T47D (cell line): Measurements from ENCODE around the gene THADA.
"Not testable (repeated sequence)": the region's sequence is repeated elsewhere in the genome, so short reads cannot be mapped to it uniquely, and the experiment has no call there.

ENCODE experiments used
- DNase-seq, 2 experiments: peaks; one replicate each; pipeline versions ENCODE4 v3.0.0 to v3.0.0-alpha.2; 2011 to 2012; ENCODE audit warnings: low read depth in 1 of 2, low spot score in 1 of 2
- JUND ChIP-seq: IDR thresholded peaks from 2 replicates; pipeline ENCODE4 v1.6.1; 2012; ENCODE audit warnings: low read depth
- in situ Hi-C: cut with HindIII; loops from 2 replicates; pipeline ENCODE4 v1.10.0; 2016; ENCODE audit warnings: low sequenced_read_pairs, low pct_unique_long_range_greater_than_20kb

THADA gene

GRCh38 chr2:43459446-43460173, 136.2 kb downstream of the THADA start:
- DNase-seq, result no peak
- no peak for TF ChIP-seq JUND
- in situ Hi-C loops, result no loop called here

- TF ChIP-seq JUND, result no peak
- in situ Hi-C loops, result no loop called here
- no peak for DNase-seq
These were observed 137.7 kb downstream of the THADA start for GRCh38 chr2:43458014-43458628.

- peak in 1 of 2 experiments; percentile 80 for DNase-seq
- in situ Hi-C loops, result no loop called here
- no peak for TF ChIP-seq JUND
These were observed 139.9 kb downstream of the THADA start for GRCh38 chr2:43455731-43456642.

GRCh38 chr2:43455296-43455695, 140.5 kb downstream of the THADA start:
- in situ Hi-C loops, result no loop called here
- no peak for TF ChIP-seq JUND
- DNase-seq, result no peak

- DNase-seq, result no peak
- no peak for TF ChIP-seq JUND
- in situ Hi-C loops, result no loop called here
These were observed 141.0 kb downstream of the THADA start for GRCh38 chr2:43454791-43455190.

- TF ChIP-seq JUND, result no peak
- DNase-seq, result no peak
- in situ Hi-C loops, result no loop called here
These were observed 142.4 kb downstream of the THADA start for GRCh38 chr2:43453179-43454170.

GRCh38 chr2:43452318-43452731, 143.5 kb downstream of the THADA start:
- TF ChIP-seq JUND, result peak; percentile 90
- peak in 1 of 2 experiments; percentile 71 for DNase-seq
- in situ Hi-C loops, result no loop called here

GRCh38 chr2:43450617-43451016, 145.2 kb downstream of the THADA start:
- DNase-seq, result no peak
- in situ Hi-C loops, result no loop called here
- no peak for TF ChIP-seq JUND

GRCh38 chr2:43448822-43449110, 147.1 kb downstream of the THADA start:
- DNase-seq, result no peak
- no peak for TF ChIP-seq JUND
- in situ Hi-C loops, result no loop called here

- in situ Hi-C loops, result no loop called here
- no peak for TF ChIP-seq JUND
- no peak for DNase-seq
These were observed 147.6 kb downstream of the THADA start for GRCh38 chr2:43448011-43448821.

- DNase-seq, in situ Hi-C loops: not testable (repeated sequence)
These were observed 149.1 kb downstream of the THADA start for GRCh38 chr2:43446755-43447154.

- DNase-seq, result no peak
- no peak for TF ChIP-seq JUND
- in situ Hi-C loops, result no loop called here
These were observed 150.1 kb downstream of the THADA start for GRCh38 chr2:43445781-43446180.
